Ovary (tissue), 3 donors: ENCODE results near the gene PDZRN3.

Experiments used
- CTCF ChIP-seq, 3 donors: fragments of 450-650 bp in 2 of 3; fragments of 200-600 bp in 1 of 3; IDR thresholded peaks; one replicate each; pipeline versions ENCODE4 v1.5.1 to v1.8.0; 2016 to 2022; ENCODE audit warnings: antibody characterized with exemption in 3 of 3, mild to moderate bottlenecking in 1 of 3
- EP300 ChIP-seq: sonication (generic); formaldehyde crosslinking; IDR thresholded peaks from one replicate; pipeline ENCODE4 v1.6.1; 2017; ENCODE audit warnings: antibody characterized with exemption
- POLR2A ChIP-seq: fragments of 450-650 bp; IDR thresholded peaks from one replicate; pipeline ENCODE4 v1.6.1; 2017; ENCODE audit warnings: antibody characterized with exemption, mild to moderate bottlenecking, moderate library complexity
- donor health status: DM: no; HTN: no; CAD: no.

- no peak for TF ChIP-seq CTCF (IDR thresholded peaks at IDR 0.05)
- TF ChIP-seq POLR2A: no peak
- TF ChIP-seq EP300: no peak
These were observed 99.2 kb downstream of the PDZRN3 start for GRCh38 chr3:73525591-73525990.
